Middle frontal gyrus (tissue), 1 donor: ENCODE data around the gene SHMT2.

Source experiments
- DNase-seq: peaks from one replicate; pipeline ENCODE4 v3.0.0-alpha.2; 2015; ENCODE audit warnings: low spot score; ENCODE audit errors: extremely low spot score

Gene SHMT2

GRCh38 chr12:57213763-57214397 lies 15.6 kb upstream of the SHMT2 start:
- no peak for DNase-seq

GRCh38 chr12:57214398-57214781 lies 15.1 kb upstream of the SHMT2 start:
- DNase-seq = no peak

DNA sequence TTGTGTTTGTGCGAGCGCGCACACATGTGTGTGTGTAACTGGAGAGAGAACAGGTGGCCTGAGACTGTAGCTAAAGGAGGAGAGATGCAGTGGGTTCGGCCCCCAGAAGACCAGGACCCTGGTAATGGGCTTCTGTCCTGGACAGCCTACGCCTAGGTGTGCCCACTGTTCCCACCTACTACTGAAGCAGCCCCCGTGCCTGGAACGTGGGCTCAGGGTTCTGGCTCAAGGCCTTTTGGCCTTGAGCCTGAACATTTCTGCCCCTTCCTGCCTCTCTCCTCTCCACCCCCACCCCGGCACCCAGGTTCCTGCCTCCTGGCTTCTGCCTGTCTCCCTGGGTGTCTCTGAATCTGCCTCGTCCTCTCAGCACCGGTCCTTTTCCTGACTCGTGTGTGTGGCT lies 14.4 kb upstream of the SHMT2 start:
- DNase-seq = no peak

- no peak for DNase-seq
Measured at GRCh38 chr12:57215668-57216013, 13.9 kb upstream of the SHMT2 start.

- no peak for DNase-seq
Measured at GRCh38 chr12:57216014-57216911, 13.2 kb upstream of the SHMT2 start, which contains the start of gene NXPH4. Gene NXPH4, plus strand, starts transcription at chr12:57216794. Its CDS starts 176 bp downstream, at chr12:57216970.

DNA sequence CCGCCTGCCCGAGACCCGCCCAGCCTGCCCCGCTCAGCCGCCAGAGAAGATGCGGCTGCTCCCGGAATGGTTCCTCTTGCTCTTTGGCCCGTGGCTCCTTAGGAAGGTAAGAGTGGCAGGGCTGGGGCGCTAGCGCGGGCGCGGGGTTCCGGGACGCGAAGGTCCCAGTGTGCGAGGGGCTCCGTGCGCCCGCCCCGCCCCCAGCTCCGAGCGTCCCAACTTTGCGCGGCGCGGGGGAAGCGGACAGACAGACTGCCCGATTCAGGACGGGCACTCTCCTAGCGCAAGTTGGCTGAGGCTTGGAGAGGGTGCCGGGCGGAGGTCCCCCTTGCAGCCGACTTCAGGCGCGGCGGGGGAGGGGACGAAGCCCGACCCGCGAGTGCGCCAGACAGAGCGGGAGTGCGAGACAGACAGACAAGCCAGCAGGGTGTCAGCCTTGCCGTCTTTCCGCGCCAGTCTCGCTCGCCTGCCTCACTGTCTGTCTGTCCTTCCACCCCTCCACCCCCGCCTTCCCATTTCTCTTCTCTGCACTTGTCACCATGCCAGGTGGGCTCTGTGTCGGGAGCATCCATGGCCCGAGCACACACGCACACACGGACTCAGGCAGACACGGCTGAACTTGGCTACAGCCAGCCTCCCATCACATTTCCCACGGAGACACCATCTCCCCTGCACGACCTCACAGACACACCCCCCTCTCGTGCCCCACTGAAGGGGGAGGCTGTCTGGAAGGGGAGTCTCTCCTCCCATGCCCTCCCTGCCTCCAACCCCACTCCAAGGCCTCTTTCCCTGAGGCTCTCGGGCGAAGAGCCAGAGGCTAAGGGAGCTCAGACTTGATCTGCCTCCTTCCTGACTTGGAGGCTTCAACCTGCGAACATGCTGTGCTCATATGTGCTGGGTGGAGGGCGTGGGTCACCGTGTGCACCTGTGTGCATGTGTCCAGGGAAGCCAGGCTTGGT lies 12.3 kb upstream of the SHMT2 start:
- DNase-seq = no peak

- no peak for DNase-seq
Measured at GRCh38 chr12:57218030-57218853, 11.3 kb upstream of the SHMT2 start.

DNA sequence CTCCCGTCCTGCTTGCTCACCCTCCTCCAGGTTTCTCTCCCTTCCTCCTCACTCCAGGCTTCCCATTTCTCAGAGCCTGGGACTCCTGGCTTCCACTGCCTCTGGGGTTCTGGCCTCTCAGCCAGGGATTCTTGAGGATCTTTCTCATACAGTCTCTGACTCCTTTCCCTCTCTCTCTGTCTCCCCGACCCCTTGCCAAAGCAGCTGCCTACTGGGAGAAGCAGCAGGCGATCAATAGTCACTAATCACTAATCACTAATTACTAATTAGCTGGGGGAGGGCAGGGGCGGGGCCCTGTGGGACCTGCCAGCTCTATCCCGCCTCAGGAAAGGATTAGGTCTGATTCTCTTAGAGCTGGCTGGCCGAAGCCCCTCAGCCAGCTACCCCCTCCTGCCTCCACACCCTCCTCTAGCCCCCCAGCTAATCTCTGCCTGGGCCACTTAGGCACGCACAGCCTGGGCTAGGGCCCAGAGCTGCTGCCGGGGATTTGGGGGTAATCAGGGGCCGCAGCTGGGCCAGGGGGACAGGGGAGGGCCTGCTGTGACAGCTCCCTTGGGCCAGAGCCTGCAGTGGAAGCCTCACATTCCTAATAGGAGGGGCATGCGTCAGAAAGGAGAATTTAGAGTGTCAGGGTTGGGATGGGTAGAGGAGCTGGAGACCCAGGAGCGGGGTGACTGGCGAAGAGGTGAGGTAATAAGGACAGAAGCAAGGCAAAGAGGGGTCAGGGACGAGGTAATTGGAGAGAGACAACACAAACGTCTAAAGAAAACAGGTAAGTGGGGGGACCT lies 10.1 kb upstream of the SHMT2 start:
- no peak for DNase-seq

DNA sequence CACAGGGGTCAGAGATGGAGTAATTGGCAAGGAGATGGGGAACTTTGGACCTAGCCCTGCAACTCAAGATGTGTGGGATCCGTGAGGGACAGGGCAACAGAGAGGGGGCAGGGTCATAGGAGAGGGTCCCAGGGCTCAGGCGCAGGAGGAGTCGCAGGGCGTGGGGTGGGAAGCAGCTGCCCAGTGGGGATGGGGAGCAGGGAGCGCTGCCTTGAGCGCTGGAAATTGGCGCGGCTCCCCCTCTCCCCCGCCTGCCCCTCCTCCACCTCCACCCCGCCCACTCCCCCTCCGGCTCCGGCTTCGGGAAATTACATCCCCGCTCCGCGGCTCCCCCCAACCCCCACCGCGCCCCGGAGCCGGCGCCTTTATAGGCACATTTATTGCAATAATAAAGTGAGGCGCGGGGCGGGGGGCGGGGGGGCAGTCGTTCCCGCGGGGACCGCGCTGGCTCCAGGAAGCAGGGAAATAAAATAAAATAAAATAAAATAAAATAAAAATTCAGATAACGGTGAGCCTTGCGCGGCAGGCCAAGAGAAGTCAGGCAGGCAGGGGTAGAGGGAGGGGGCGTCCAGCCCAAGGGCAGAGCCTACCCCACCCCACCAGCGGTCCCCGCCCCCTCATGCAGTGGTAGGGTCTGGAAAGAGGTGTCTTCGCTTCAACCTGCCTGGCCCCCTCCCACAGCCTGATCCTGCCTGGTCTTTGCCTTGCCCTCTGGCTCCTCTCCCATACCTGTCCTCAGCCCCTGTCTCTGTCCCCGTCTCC lies 9.3 kb upstream of the SHMT2 start:
- DNase-seq = no peak

- no peak for DNase-seq
Measured at GRCh38 chr12:57220770-57221168, 8.7 kb upstream of the SHMT2 start.

DNA sequence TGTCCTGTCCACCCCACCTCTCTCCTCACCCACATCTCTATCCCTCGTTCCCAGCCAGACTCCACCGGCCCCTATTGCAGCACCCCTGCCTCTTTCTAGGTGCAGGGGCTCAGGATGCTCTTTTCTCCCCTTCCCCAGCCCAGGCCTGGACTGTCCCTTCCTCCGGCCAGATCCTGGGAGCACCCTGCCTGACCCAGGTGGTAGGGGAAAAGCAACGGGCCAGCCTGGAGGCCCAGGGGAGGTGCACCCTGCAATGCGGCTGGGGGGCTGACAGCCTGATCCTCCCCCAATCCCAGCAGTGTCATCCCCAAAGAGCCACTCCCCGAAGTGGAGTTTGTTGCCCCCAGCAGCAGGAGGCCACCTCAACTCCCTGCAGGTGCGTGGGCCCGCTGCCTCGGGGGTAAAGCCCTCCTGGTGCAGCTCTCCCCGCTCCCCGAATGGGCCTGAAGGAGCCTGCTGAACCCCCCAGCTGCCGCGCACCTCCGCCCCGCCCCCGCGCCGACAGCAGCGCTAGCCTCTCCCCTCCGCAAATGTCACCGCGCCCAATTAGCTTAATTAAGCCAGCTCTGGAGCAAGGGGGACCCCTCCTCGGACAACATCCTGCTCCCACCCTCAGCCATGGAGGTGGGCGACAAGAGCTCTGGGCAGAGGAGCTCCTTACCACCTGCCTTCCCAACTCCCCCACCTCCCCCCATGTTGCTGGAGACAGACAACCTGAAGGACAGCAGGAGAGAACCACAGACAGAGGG lies 8.2 kb upstream of the SHMT2 start:
- DNase-seq = no peak

DNA sequence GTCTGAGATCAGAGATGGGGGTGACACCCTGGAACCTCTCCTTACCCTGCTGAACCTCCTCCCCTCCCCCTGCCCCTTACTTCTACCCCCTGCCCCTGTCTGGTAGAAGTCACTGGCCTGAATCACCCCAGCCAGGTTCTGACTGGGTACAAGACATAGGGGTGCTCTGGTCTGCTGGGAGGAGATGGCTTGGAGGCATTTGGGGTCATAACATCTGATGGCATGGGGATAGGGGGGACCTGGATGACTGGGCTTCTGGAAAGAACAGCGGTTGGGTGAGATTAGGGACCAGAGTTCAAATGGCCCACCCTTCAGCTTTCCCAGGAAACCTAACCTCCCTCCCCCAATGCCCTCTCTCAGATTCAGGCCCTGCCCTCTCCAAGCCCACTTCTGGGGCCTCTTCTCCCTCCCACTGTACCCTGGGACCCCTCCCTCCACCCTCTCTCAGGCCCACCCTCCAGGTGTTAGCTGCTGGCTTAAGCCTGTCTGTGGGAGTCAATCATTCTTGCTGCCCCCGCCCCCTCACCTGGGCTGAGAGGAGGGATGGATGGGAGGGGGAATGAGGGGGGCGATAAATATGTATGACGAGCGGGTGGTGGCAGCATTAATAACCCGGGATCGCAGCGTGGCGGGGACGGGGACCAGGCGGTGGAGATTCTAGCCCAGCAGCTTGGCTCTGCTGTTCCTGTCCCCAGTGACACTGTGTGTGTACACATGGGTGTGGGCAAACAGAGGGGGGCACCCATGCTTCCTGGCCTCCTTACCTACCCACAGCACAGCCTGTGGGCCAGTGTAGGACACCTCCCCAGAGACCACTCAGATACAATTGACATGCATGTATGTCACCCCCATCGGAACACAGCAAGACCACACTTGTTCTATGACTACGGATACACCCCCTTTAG lies 7.0 kb upstream of the SHMT2 start:
- no peak for DNase-seq

- no peak for DNase-seq
Measured at GRCh38 chr12:57223191-57224165, 6.0 kb upstream of the SHMT2 start.

DNA sequence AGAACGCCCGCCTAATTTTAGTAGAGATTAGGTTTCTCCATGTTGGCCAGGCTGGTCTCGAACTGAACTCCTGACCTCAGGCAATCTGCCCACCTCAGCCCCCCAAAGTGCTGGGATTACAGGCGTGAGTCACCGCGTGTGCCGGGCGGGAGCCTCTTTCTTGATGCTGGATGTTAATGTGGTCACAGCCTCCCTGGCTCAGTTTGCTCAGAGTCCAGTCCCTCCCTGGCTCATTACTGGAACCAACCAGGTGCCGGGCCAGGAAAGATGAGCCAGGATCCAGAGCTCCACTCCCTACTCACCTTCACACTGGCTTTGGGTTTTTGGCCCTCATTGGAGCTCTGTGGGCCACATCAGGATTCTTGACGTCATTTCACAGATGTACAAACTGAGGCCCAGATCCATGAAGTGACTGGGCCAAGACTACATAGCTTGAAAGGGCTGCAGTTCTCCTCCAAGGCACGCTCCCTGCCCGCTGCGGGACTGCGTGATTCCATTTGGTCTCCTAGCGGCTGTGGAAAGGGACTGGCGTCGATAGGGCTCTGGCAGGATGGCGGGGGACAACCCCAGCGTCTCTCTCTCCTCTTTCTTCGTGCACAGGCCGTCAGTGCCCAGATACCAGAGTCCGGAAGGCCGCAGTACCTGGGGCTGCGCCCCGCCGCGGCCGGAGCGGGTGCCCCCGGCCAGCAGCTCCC lies 5.1 kb upstream of the SHMT2 start:
- DNase-seq = no peak

- DNase-seq = no peak
Measured at GRCh38 chr12:57224973-57225679, 4.4 kb upstream of the SHMT2 start.
